H1 (cell line): ENCODE data around the gene SPEM3. TPM values are rescaled to one million over a fixed set of nuclear protein-coding genes. Genes with fewer than 3 reads are reported as not detected.

Experiments
- CTCF ChIA-PET: fragments of 300-600 bp; sonication (Branson Sonifier 250); formaldehyde crosslinking; loops from one replicate; lab custom pipeline; 2021; ENCODE audit not compliant: partially characterized antibody; lab: Charles Lee
- POLR2A ChIA-PET: fragments of 300-600 bp; sonication (Branson Sonifier 250); formaldehyde crosslinking; loops from one replicate; lab custom pipeline; 2021; ENCODE audit warnings: inconsistent platforms; ENCODE audit not compliant: partially characterized antibody; lab: Charles Lee
- DNase-seq, 2 experiments: peaks; one replicate each; pipeline versions ENCODE4 v3.0.0 to v3.0.0-alpha.2; 2010 to 2022; ENCODE audit warnings: low spot score in 2 of 2, low read depth in 1 of 2, mixed read lengths in 1 of 2
- FAIRE-seq: peaks from 2 replicates; lab custom pipeline; 2011; peaks lifted over from hg19 to GRCh38; lab: Jason Lieb, UNC
- H2AFZ ChIP-seq: 2 replicates; pipeline ENCODE4 v1.8.1; 2012; ENCODE audit warnings: low read length, inconsistent platforms
- H2AK5ac ChIP-seq: 2 replicates; pipeline ENCODE4 v1.6.1; 2013; ENCODE audit warnings: low read depth, low read length
- H2BK120ac ChIP-seq: replicated peaks from 2 replicates; pipeline ENCODE3; 2013; ENCODE audit warnings: low read depth, low read length, inconsistent platforms
- H2BK12ac ChIP-seq: 2 replicates; pipeline ENCODE4 v1.6.1; 2013; ENCODE audit warnings: low read depth, low read length
- H2BK15ac ChIP-seq: 2 replicates; pipeline ENCODE4 v1.6.1; 2013; ENCODE audit warnings: low read length
- H2BK20ac ChIP-seq: 2 replicates; pipeline ENCODE4 v1.6.1; 2013; ENCODE audit warnings: low read length
- H2BK5ac ChIP-seq: 2 replicates; pipeline ENCODE4 v1.6.1; 2013; ENCODE audit warnings: low read depth, low read length
- H3K14ac ChIP-seq: 2 replicates; pipeline ENCODE4 v1.6.1; 2013; ENCODE audit warnings: inconsistent platforms; ENCODE audit not compliant: insufficient read length
- H3K18ac ChIP-seq: 2 replicates; pipeline ENCODE4 v1.6.1; 2013; ENCODE audit warnings: low read length; ENCODE audit errors: extremely low read depth
- H3K23ac ChIP-seq: 2 replicates; pipeline ENCODE4 v1.6.1; 2013; ENCODE audit warnings: inconsistent platforms; ENCODE audit not compliant: insufficient read length
- H3K23me2 ChIP-seq: 2 replicates; pipeline ENCODE4 v1.6.1; 2013; ENCODE audit warnings: low read depth, low read length
- H3K27ac ChIP-seq: 2 replicates; pipeline ENCODE4 v1.6.1; 2011; ENCODE audit warnings: low read depth, low read length, inconsistent platforms
- H3K27me3 ChIP-seq, 4 experiments: replicated peaks in 1 of 4; 1 replicate in 1 of 4; 2 replicates in 3 of 4; pipeline versions ENCODE4 v1.6.1 to v1.8.1; 2011 to 2013; ENCODE audit warnings: low read length in 3 of 4, mild to moderate bottlenecking in 3 of 4, inconsistent platforms in 2 of 4, mixed read lengths in 2 of 4, moderate library complexity in 1 of 4; ENCODE audit not compliant: control insufficient read depth in 3 of 4, insufficient read depth in 3 of 4; ENCODE audit errors: extremely low read depth in 1 of 4
- H3K36me3 ChIP-seq, 4 experiments: 2 replicates each; pipeline versions ENCODE4 v1.6.1 to v1.8.1; 2011 to 2013; ENCODE audit warnings: mild to moderate bottlenecking in 4 of 4, low read length in 3 of 4, moderate library complexity in 2 of 4, control low read depth in 1 of 4, inconsistent platforms in 1 of 4; ENCODE audit not compliant: insufficient read depth in 4 of 4, control insufficient read depth in 2 of 4
- H3K4ac ChIP-seq: replicated peaks from 2 replicates; pipeline ENCODE3; 2013; ENCODE audit warnings: low read length, low read depth, mixed read lengths, inconsistent platforms; ENCODE audit not compliant: insufficient read length
- H3K4me1 ChIP-seq, 4 experiments: replicated peaks in 1 of 4; 1 replicate in 1 of 4; 2 replicates in 3 of 4; pipeline versions ENCODE4 v1.6.1 to v1.8.1; 2011 to 2013; ENCODE audit warnings: low read length in 3 of 4, inconsistent platforms in 2 of 4, mixed read lengths in 1 of 4; ENCODE audit not compliant: insufficient read depth in 4 of 4, control insufficient read depth in 3 of 4
- H3K4me2 ChIP-seq, 2 experiments: 2 replicates each; pipeline versions ENCODE4 v1.6.1 to v1.8.1; 2011 to 2013; ENCODE audit warnings: low read depth in 2 of 2, low read length in 2 of 2, control low read depth in 1 of 2, inconsistent platforms in 1 of 2, mild to moderate bottlenecking in 1 of 2; ENCODE audit not compliant: insufficient read depth in 1 of 2
- H3K4me3 ChIP-seq, 4 experiments: fragments of 200-600, 300-600 bp in 1 of 4; sonication (generic), shearing (Covaris generic), sonication (Bioruptor Twin) in 1 of 4; 2 replicates each; pipeline versions ENCODE4 v1.5.1 to v1.8.1; 2011 to 2016; ENCODE audit warnings: low read length in 4 of 4, low read depth in 3 of 4, control low read depth in 2 of 4, inconsistent platforms in 2 of 4, mild to moderate bottlenecking in 2 of 4, mixed read lengths in 1 of 4, moderate library complexity in 1 of 4; ENCODE audit not compliant: insufficient read depth in 2 of 4; ENCODE audit errors: extremely low read depth in 1 of 4
- H3K56ac ChIP-seq: replicated peaks from 2 replicates; pipeline ENCODE3; 2013; ENCODE audit warnings: low read depth, mild to moderate bottlenecking, mixed read lengths, low read length, inconsistent platforms; ENCODE audit not compliant: insufficient read length
- H3K79me1 ChIP-seq: 2 replicates; pipeline ENCODE4 v1.6.1; 2013; ENCODE audit warnings: low read depth, low read length, control low read depth
- H3K79me2 ChIP-seq, 2 experiments: 2 replicates each; pipeline versions ENCODE4 v1.6.1 to v1.8.1; 2012 to 2013; ENCODE audit warnings: low read length in 2 of 2, mild to moderate bottlenecking in 2 of 2, inconsistent platforms in 1 of 2; ENCODE audit not compliant: insufficient read depth in 2 of 2, control insufficient read depth in 1 of 2
- H3K9ac ChIP-seq, 4 experiments: replicated peaks in 1 of 4; 1 replicate in 1 of 4; 2 replicates in 3 of 4; pipeline versions ENCODE4 v1.6.1 to v1.8.1; 2011 to 2013; ENCODE audit warnings: low read depth in 3 of 4, low read length in 3 of 4, control low read depth in 2 of 4, mild to moderate bottlenecking in 2 of 4, moderate library complexity in 2 of 4, inconsistent platforms in 1 of 4; ENCODE audit errors: extremely low read depth in 1 of 4
- H3K9me3 ChIP-seq, 2 experiments: 2 replicates each; pipeline versions ENCODE4 v1.6.1 to v1.8.1; 2012 to 2013; ENCODE audit warnings: mild to moderate bottlenecking in 2 of 2, moderate library complexity in 2 of 2, control low read depth in 1 of 2, inconsistent platforms in 1 of 2, low read depth in 1 of 2, low read length in 1 of 2, mixed read lengths in 1 of 2; ENCODE audit not compliant: insufficient read depth in 2 of 2
- H4K20me1 ChIP-seq, 2 experiments: replicated peaks in 1 of 2; 2 replicates each; pipeline versions ENCODE3 to v1.8.1; 2011 to 2013; ENCODE audit warnings: inconsistent platforms in 2 of 2, low read length in 2 of 2, mild to moderate bottlenecking in 1 of 2; ENCODE audit not compliant: insufficient read depth in 2 of 2, control insufficient read depth in 1 of 2
- H4K5ac ChIP-seq: 2 replicates; pipeline ENCODE4 v1.6.1; 2013; ENCODE audit warnings: low read length, low read depth, mixed read lengths, inconsistent platforms; ENCODE audit not compliant: insufficient read length
- H4K8ac ChIP-seq: 2 replicates; pipeline ENCODE4 v1.8.0; 2013; ENCODE audit warnings: mild to moderate bottlenecking, moderate library complexity, low read length, inconsistent platforms; ENCODE audit not compliant: insufficient read depth; ENCODE audit errors: extremely low read depth
- H4K91ac ChIP-seq: replicated peaks from 2 replicates; pipeline ENCODE3; 2013; ENCODE audit warnings: low read length, mixed read lengths, inconsistent platforms; ENCODE audit not compliant: insufficient read length
- CHD1 ChIP-seq: IDR thresholded peaks from 2 replicates; pipeline ENCODE4 v1.6.1; 2012; ENCODE audit warnings: low read depth, low read length, improper control_type of control experiment
- CTBP2 ChIP-seq: IDR thresholded peaks from 2 replicates; pipeline ENCODE4 v1.7.0; 2011; ENCODE audit warnings: borderline replicate concordance, mild to moderate bottlenecking, moderate library complexity, mixed read lengths, low read length; ENCODE audit not compliant: insufficient read depth, insufficient read length
- E2F6 ChIP-seq: IDR thresholded peaks from 2 replicates; pipeline ENCODE4 v1.6.1; 2012; ENCODE audit warnings: inconsistent platforms
- FOSL1 ChIP-seq: IDR thresholded peaks from 2 replicates; pipeline ENCODE4 v1.6.1; 2011; ENCODE audit warnings: mild to moderate bottlenecking, low read depth, low read length, moderate library complexity; ENCODE audit not compliant: insufficient read depth
- NRF1 ChIP-seq: IDR thresholded peaks from 2 replicates; pipeline ENCODE4 v1.6.1; 2011; ENCODE audit warnings: mild to moderate bottlenecking, low read depth, low read length, improper control_type of control experiment
- RAD21 ChIP-seq, 2 experiments: IDR thresholded peaks in 1 of 2; conservative IDR thresholded peaks in 1 of 2; 2 replicates each; pipeline ENCODE4 v1.6.1; 2011; ENCODE audit warnings: low read depth in 2 of 2, low read length in 2 of 2, improper control_type of control experiment in 1 of 2, inconsistent platforms in 1 of 2, mild to moderate bottlenecking in 1 of 2, moderate library complexity in 1 of 2
- SP1 ChIP-seq: IDR thresholded peaks from 2 replicates; pipeline ENCODE4 v1.6.1; 2011; ENCODE audit warnings: low read depth, low read length
- SP4 ChIP-seq: IDR thresholded peaks from 2 replicates; pipeline ENCODE4 v1.6.1; 2012; ENCODE audit warnings: low read length, inconsistent platforms
- WGBS, 2 experiments: shearing (Covaris generic) in 1 of 2; methylation state at CpG; one replicate each; pipeline versions ENCODE4 v1.1.6 to v1.1.7; 2013 to 2015; ENCODE audit warnings: low lambda C conversion rate in 2 of 2, mixed read lengths in 2 of 2, inconsistent platforms in 1 of 2, low coverage in 1 of 2, missing lambda C conversion rate in 1 of 2; ENCODE audit not compliant: insufficient replicate concordance in 2 of 2, insufficient coverage in 1 of 2, insufficient read length in 1 of 2; ENCODE audit errors: extremely low coverage in 1 of 2, missing lambda C conversion rate in 1 of 2; 5-methylcytosine and 5-hydroxymethylcytosine counted together
- polyA plus RNA-seq, 7 experiments: library from polyadenylated mRNA; depleted of rRNA in 3 of 7; stranded (reverse) in 5 of 7; unstranded in 2 of 7; fragments of >200 nt in 5 of 7; fragments of 200-250 nt in 2 of 7; gene quantifications; 1 replicate in 5 of 7; 2 replicates in 1 of 7; 4 replicates in 1 of 7; pipeline versions ENCODE4 v1.2.1 to v1.2.3, GENCODE V29; 2011 to 2013; ENCODE audit warnings: missing spikeins in 2 of 7, mixed read lengths in 2 of 7
- total RNA-seq: library from RNA; stranded (reverse); fragmentation: NEBNext Ultra II Directional; extraction: Animal tissue kit (Norgen Biotek cat#: 25700); gene quantifications from 2 replicates; pipeline ENCODE4 v1.2.1, GENCODE V29; 2021

Gene SPEM3
- total and polyA plus RNA-seq, 2 of the 8 experiments (the other 6 are each of a cell fraction or from before 2014, with no cell fraction given) = 0.02 TPM; not detected in 1

GRCh38 chr17:7423679-7424078, 5.0 kb upstream of the SPEM3 start:
- no peak overlapping the region for H2AFZ ChIP-seq
- POLR2A ChIA-PET = interaction anchor here (0.8 to 2.6 kb wide), 6 partner anchors 9 to 160 kb away, joined by 3 to 13 read pairs (median 4); partner anchors contain the start of genes MPDU1, POLR2A and TMEM102
- no peak for FAIRE-seq

More at GRCh38 chr17:7423679-7424078, 5.0 kb upstream of the SPEM3 start:
- no peaks in the 10 kb centered on the region; a peak in 1 of 7 replicates for H3K27me3 ChIP-seq
- 0 out of 2 replicates have a peak overlapping the region, but pooled peaks have one; percentile 61 for H2BK15ac ChIP-seq
- no peak for DNase-seq
- no peak overlapping the region for H2BK12ac ChIP-seq
- H2AK5ac ChIP-seq = no peak overlapping the region
- H3K56ac ChIP-seq = no peak overlapping the region
- no peak overlapping the region for H3K18ac ChIP-seq
- no peak overlapping the region for H3K4me2 ChIP-seq
- H4K8ac ChIP-seq = no peak overlapping the region
- CTCF ChIA-PET = interaction anchor here (0.6 to 1.3 kb wide), 5 partner anchors 9 to 264 kb away, joined by 3 to 6 read pairs (median 3); no protein-coding TSS in a partner anchor
- peaks cover 0 to 10% (median 2%) of the 10 kb centered on the region in 4 experiments; a peak in 3 of 7 replicates for H3K4me1 ChIP-seq
- no peak overlapping the region for H2BK120ac ChIP-seq
- no peak overlapping the region for H3K9ac ChIP-seq
- no peak overlapping the region for H4K5ac ChIP-seq
- no peak overlapping the region for H3K23ac ChIP-seq
- H4K20me1 ChIP-seq = peaks cover 0 to 4% of the 10 kb centered on the region in 2 experiments
- TF ChIP-seq CHD1 = no peak
- TF ChIP-seq RAD21 (IDR thresholded peaks at IDR 0.05 in 1 of 2, conservative IDR thresholded peaks at IDR 0.05 in 1 of 2; ENCODE audit: low read depth in 2 of 2, low read length in 2 of 2) = no peak
- TF ChIP-seq FOSL1 = no peak
- no peak for TF ChIP-seq SP1
- TF ChIP-seq E2F6 = no peak
- no peak for TF ChIP-seq CTBP2
- no peak for TF ChIP-seq SP4
- no peak for TF ChIP-seq NRF1
- no peak overlapping the region for H4K91ac ChIP-seq
- no peak overlapping the region for H2BK20ac ChIP-seq
- H3K14ac ChIP-seq = no peak overlapping the region
- no peak overlapping the region for H3K4me3 ChIP-seq
- no peak overlapping the region for H3K4ac ChIP-seq
- no peaks in the 10 kb centered on the region for H3K9me3 ChIP-seq
- no peaks in the 10 kb centered on the region for H3K79me1 ChIP-seq
- WGBS, 2 experiments = 88% methylated on average over 4 of the region's 4 CpGs; no CpG with 5 or more reads in 1 of the 2 experiments
- no peaks in the 10 kb centered on the region; a peak in 1 of 8 replicates for H3K36me3 ChIP-seq
- H3K79me2 ChIP-seq = no peaks in the 10 kb centered on the region
- H3K27ac ChIP-seq = no peak overlapping the region
- no peak overlapping the region for H2BK5ac ChIP-seq
- H3K23me2 ChIP-seq = no peaks in the 10 kb centered on the region
